Activated B cell treated with CpG ODN at 0.5 μM for 24 hours (primary cell): ENCODE measurements around the gene TRPC4. TPM values are rescaled to one million over a fixed set of nuclear protein-coding genes. Genes with fewer than 3 reads are reported as not detected.

Source experiments
- ATAC-seq: fragments of 200-7000 bp; cut with Tn5 transposase; one replicate; pipeline ENCODE4 v1.10.0; 2021; ENCODE audit warnings: low read depth, mild to moderate bottlenecking, moderate library complexity
- CTCF ChIA-PET: fragments of 350-600 bp; sonication (Branson Sonifier 250); formaldehyde crosslinking; loops from one replicate; lab custom pipeline; 2021; ENCODE audit warnings: antibody characterized with exemption; lab: Charles Lee
- POLR2A ChIA-PET: fragments of 350-600 bp; sonication (Branson Sonifier 250); formaldehyde crosslinking; loops from one replicate; lab custom pipeline; 2021; ENCODE audit warnings: antibody characterized with exemption; lab: Charles Lee
- DNase-seq: peaks from one replicate; pipeline ENCODE4 v3.0.0; 2022
- H3K27ac Mint-ChIP-seq: one replicate; pipeline ENCODE4 v1.8.0; 2020; ENCODE audit warnings: mixed read lengths
- H3K27me3 Mint-ChIP-seq: one replicate; pipeline ENCODE4 v1.8.0; 2021; ENCODE audit warnings: mixed read lengths
- H3K36me3 Mint-ChIP-seq: one replicate; pipeline ENCODE4 v1.8.0; 2021; ENCODE audit warnings: low read depth, mixed read lengths
- H3K4me1 Mint-ChIP-seq: one replicate; pipeline ENCODE4 v1.8.0; 2021; ENCODE audit warnings: mixed read lengths
- H3K4me3 Mint-ChIP-seq: one replicate; pipeline ENCODE4 v1.8.0; 2020; ENCODE audit warnings: mild to moderate bottlenecking, mixed read lengths
- H3K9me3 Mint-ChIP-seq: one replicate; pipeline ENCODE4 v1.8.0; 2020; ENCODE audit warnings: mixed read lengths
- CTCF ChIP-seq: fragments of 200-600 bp; IDR thresholded peaks from one replicate; pipeline ENCODE4 v1.8.0; 2022; ENCODE audit warnings: antibody characterized with exemption, mild to moderate bottlenecking
- intact Hi-C: fragments of 100-400 bp; cut with micrococcal nuclease; formaldehyde crosslinking; loops from one replicate; pipeline ENCODE4 v1.15.1; 2024
- total RNA-seq: library from RNA; stranded (reverse); gene quantifications from 2 replicates; pipeline ENCODE4 v1.2.3, GENCODE V29; 2022

TRPC4 gene
- total RNA-seq, 1 donor from 2014 or later = not detected

GRCh38 chr13:37889102-37889501 is 19.5 kb upstream of the TRPC4 start:
- no peaks in the 10 kb centered on the region for H3K27me3 Mint-ChIP-seq
- no peak for TF ChIP-seq CTCF
- H3K36me3 Mint-ChIP-seq = no peaks in the 10 kb centered on the region
- no peak overlapping the region for H3K4me3 Mint-ChIP-seq
- no peaks in the 10 kb centered on the region for H3K4me1 Mint-ChIP-seq
- ATAC-seq (no peak), DNase-seq (no peak)
- CTCF ChIA-PET = no interaction called here
- POLR2A ChIA-PET = no interaction called here
- no peak overlapping the region for H3K27ac Mint-ChIP-seq
- H3K9me3 Mint-ChIP-seq = peaks cover 2% of the 10 kb centered on the region
- intact Hi-C loops = no loop called here

- no peak for TF ChIP-seq CTCF
- H3K27ac Mint-ChIP-seq = no peak overlapping the region
- H3K4me3 Mint-ChIP-seq = no peak overlapping the region
- CTCF ChIA-PET = no interaction called here
- DNase-seq (no peak), ATAC-seq (no peak)
- no peaks in the 10 kb centered on the region for H3K4me1 Mint-ChIP-seq
- H3K36me3 Mint-ChIP-seq = no peaks in the 10 kb centered on the region
- intact Hi-C loops = no loop called here
- POLR2A ChIA-PET = no interaction called here
- H3K27me3 Mint-ChIP-seq = no peaks in the 10 kb centered on the region
- peaks cover 2% of the 10 kb centered on the region for H3K9me3 Mint-ChIP-seq
Measured at GRCh38 chr13:37886879-37887278, 17.3 kb upstream of the TRPC4 start.

GRCh38 chr13:37884674-37885073 is 15.1 kb upstream of the TRPC4 start:
- H3K4me3 Mint-ChIP-seq = no peak overlapping the region
- DNase-seq (no peak), ATAC-seq (no peak)
- no peak overlapping the region for H3K27ac Mint-ChIP-seq
- H3K27me3 Mint-ChIP-seq = no peaks in the 10 kb centered on the region
- peaks cover 2% of the 10 kb centered on the region for H3K9me3 Mint-ChIP-seq
- intact Hi-C loops = no loop called here
- ChIA-PET POLR2A (no interaction called here), CTCF (no interaction called here)
- no peaks in the 10 kb centered on the region for H3K36me3 Mint-ChIP-seq
- no peak for TF ChIP-seq CTCF
- H3K4me1 Mint-ChIP-seq = no peaks in the 10 kb centered on the region

GRCh38 chr13:37884026-37884425 is 14.5 kb upstream of the TRPC4 start:
- no peaks in the 10 kb centered on the region for H3K36me3 Mint-ChIP-seq
- intact Hi-C loops = no loop called here
- ChIA-PET CTCF (no interaction called here), POLR2A (no interaction called here)
- no peak for ATAC-seq
- no peaks in the 10 kb centered on the region for H3K4me1 Mint-ChIP-seq
- TF ChIP-seq CTCF = no peak
- no peak for DNase-seq
- H3K4me3 Mint-ChIP-seq = no peak overlapping the region
- H3K9me3 Mint-ChIP-seq = peaks cover 2% of the 10 kb centered on the region
- H3K27ac Mint-ChIP-seq = no peak overlapping the region
- no peaks in the 10 kb centered on the region for H3K27me3 Mint-ChIP-seq

- DNase-seq (no peak), ATAC-seq (no peak)
- no peaks in the 10 kb centered on the region for H3K9me3 Mint-ChIP-seq
- no peak for TF ChIP-seq CTCF
- intact Hi-C loops = no loop called here
- no peak overlapping the region for H3K4me3 Mint-ChIP-seq
- H3K27ac Mint-ChIP-seq = no peak overlapping the region
- ChIA-PET POLR2A (no interaction called here), CTCF (no interaction called here)
- H3K27me3 Mint-ChIP-seq = no peaks in the 10 kb centered on the region
- H3K36me3 Mint-ChIP-seq = no peaks in the 10 kb centered on the region
- H3K4me1 Mint-ChIP-seq = no peaks in the 10 kb centered on the region
Measured at GRCh38 chr13:37878921-37879320, 9.3 kb upstream of the TRPC4 start.
